Measurements from ENCODE around the gene ABCA1.

Gene ABCA1

DNA sequence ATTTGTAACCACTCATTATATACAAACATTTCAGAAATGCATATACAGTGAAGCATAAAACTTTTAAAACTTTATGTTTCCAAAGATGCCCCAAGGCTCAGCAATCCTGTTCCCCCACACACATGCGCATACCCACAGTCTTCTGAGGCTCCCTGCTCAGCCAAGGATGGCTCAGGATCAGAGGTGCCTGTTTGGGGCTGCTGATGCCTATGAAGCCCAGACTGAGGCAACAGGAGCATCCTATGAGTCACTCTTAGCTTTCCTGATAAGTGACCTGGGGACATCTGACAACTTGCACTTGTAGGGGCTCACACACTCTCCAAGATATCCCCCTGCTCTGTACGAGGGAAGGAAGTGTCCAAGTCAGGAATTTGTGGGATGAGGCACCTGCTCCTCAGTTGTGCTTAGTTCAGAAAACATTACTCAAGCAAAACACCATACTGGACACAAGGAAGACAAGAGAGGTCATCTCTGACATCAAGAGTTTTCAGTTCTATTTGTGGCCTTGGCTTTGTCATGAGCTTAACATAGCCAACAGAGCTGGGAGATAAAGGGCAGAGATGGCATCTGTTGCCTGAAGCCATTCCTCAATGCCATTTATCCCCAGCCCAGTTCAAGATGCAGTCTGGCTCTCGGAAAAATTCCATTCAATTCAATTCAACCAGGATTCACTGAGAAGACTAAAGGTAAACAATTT is 101.7 kb downstream of the ABCA1 start:
- TF ChIP-seq, protein P1, sequence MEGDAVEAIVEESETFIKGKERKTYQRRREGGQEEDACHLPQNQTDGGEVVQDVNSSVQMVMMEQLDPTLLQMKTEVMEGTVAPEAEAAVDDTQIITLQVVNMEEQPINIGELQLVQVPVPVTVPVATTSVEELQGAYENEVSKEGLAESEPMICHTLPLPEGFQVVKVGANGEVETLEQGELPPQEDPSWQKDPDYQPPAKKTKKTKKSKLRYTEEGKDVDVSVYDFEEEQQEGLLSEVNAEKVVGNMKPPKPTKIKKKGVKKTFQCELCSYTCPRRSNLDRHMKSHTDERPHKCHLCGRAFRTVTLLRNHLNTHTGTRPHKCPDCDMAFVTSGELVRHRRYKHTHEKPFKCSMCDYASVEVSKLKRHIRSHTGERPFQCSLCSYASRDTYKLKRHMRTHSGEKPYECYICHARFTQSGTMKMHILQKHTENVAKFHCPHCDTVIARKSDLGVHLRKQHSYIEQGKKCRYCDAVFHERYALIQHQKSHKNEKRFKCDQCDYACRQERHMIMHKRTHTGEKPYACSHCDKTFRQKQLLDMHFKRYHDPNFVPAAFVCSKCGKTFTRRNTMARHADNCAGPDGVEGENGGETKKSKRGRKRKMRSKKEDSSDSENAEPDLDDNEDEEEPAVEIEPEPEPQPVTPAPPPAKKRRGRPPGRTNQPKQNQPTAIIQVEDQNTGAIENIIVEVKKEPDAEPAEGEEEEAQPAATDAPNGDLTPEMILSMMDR (IDR thresholded peaks at IDR 0.05; ENCODE audit: low read depth, low read length) = no peak
- DNase-seq (ENCODE audit: low read depth in 2 of 2) = no peak

GRCh38 chr9:104820336-104820735 is 107.6 kb downstream of the ABCA1 start:
- TF ChIP-seq, protein P1 (IDR thresholded peaks at IDR 0.05; ENCODE audit: low read depth, low read length) = no peak
- DNase-seq (ENCODE audit: low read depth in 2 of 2) = no peak
- no peak overlapping the region for H3K4me3 ChIP-seq (replicated peaks in 1 of 2; ENCODE audit: low read depth in 2 of 2, low read length in 2 of 2)

More for the DNA sequence above, 101.7 kb downstream of the ABCA1 start:
- no peak overlapping the region for H3K4me3 ChIP-seq (replicated peaks in 1 of 2; ENCODE audit: low read depth in 2 of 2, low read length in 2 of 2)

DNA sequence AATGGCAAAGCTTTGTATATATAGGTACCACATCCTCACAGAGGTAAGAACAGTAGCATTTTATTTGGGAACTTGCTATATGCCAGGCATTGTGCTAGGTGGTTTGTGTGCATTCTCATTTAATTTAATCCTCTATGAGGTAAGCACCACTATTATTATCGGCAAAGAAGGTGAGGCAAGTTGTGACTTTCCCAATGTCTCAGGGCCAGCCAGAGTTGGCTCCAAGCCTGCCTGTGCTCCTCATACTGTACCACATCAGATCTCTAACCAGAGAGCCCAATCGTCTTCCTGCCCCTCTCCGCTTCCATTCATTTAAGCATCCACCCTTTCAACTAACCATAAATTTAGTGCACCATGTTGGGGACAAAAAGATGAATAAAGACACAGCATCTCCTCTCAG is 108.9 kb downstream of the ABCA1 start:
- TF ChIP-seq, protein P1 (IDR thresholded peaks at IDR 0.05; ENCODE audit: low read depth, low read length) = no peak
- no peak for DNase-seq (ENCODE audit: low read depth in 2 of 2)
- no peak overlapping the region for H3K4me3 ChIP-seq (replicated peaks in 1 of 2; ENCODE audit: low read depth in 2 of 2, low read length in 2 of 2)

- no peak for DNase-seq (ENCODE audit: low read depth in 2 of 2)
- TF ChIP-seq, protein P1 (IDR thresholded peaks at IDR 0.05; ENCODE audit: low read depth, low read length) = no peak
- H3K4me3 ChIP-seq (replicated peaks in 1 of 2; ENCODE audit: low read depth in 2 of 2, low read length in 2 of 2) = no peak overlapping the region
These were observed 110.5 kb downstream of the ABCA1 start for GRCh38 chr9:104817437-104817836.

DNA sequence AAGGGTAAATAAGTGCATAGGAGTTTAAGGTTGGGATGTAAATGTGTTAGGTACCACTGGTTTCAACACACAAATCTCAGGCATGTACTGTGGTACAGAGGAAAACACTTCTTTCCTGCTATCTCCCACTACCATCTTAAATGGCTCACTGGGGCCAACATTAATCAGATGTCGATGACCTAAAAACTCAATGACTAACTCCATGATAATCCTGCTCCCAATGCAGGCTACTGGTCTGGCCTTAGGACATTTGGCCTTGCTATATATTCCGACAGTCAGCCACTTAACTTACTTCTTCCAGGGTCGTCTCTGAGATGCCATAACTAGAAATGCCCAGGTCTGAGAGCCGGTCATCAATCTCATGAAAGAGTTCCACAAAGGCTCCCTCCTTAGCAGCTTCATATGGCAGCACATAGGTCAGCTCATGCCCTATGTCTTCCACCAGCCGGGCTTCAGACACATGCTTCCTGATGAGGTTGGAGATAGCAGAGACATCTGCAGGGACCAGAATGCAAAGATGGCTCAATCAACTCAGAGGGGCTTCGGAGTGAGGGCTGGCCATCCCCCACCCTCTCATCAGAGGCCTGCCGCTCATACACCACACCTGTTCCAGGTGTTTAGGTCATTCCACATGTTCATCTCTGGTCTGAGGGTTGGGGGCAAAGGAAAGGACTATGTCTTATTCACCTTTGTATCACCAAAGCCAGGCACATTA is 111.9 kb downstream of the ABCA1 start:
- DNase-seq (ENCODE audit: low read depth in 2 of 2) = no peak
- TF ChIP-seq, protein P1 (IDR thresholded peaks at IDR 0.05; ENCODE audit: low read depth, low read length) = no peak
- H3K4me3 ChIP-seq (replicated peaks in 1 of 2; ENCODE audit: low read depth in 2 of 2, low read length in 2 of 2) = no peak overlapping the region

DNA sequence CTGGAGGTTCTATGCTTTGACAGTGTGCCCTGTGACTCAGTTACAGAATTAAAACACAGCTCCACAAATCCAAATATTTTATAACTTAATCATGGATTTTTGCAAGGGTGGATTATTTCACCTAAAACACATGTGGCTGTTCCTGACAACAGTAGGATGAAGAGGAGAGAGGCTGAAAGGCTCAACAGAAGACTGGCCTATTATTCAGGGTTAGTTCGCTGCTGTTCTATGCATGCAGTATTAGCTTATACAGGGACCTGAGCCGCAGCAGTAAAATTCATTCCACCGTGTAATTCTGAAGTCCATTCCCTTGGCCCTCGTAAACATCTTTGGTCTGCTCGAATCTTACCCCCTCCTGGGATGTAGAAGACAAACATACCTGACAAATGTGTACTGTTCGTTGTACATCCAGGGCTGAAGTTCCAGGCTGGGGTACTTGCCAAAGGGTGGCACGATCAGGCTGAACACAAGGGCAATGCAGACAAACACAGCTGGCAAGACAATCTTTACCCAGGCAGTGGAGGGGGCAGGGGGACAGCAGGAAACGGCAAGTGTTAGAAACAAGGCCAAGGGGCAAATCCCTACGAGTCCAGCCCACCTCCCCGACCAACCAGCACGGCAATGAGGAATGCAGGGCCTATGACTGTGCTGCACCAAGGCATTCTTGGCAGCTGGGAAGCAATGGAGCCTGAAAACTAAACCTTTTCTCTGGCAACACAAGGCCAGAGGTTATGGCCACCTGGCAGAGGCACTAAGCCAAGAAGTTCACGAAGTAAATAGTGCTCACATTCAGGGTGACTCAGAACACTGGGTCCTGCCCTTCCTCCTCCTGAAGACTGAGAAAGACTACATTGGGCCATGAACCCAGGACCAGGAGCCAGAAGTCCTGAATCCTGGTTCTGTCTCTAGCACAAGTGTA is 117.3 kb downstream of the ABCA1 start:
- no peak overlapping the region for H3K4me3 ChIP-seq (replicated peaks in 1 of 2; ENCODE audit: low read depth in 2 of 2, low read length in 2 of 2)
- peak in 1 of 2 donors; percentile 61 for DNase-seq (ENCODE audit: low read depth in 2 of 2)
- TF ChIP-seq, protein P1 (IDR thresholded peaks at IDR 0.05; ENCODE audit: low read depth, low read length) = no peak
